CD14-positive monocyte (primary cell): ENCODE measurements around the gene CHN2. TPM values are rescaled to one million over a fixed set of nuclear protein-coding genes. Genes with fewer than 3 reads are reported as not detected.
A peak's percentile ranks its signal among the peaks of the same experiment; 100 is the strongest.

Source experiments
- DNase-seq, 3 donors: peaks; one replicate each; pipeline ENCODE4 v3.0.0-alpha.2; 2011 to 2022
- H2AFZ ChIP-seq: 2 replicates; pipeline ENCODE4 v1.6.0; 2012; ENCODE audit warnings: mild to moderate bottlenecking, low read depth, low read length, inconsistent platforms; ENCODE audit not compliant: insufficient read depth, poor library complexity, severe bottlenecking
- H3K27ac ChIP-seq, 2 donors: 1 replicate in 1 of 2; 2 replicates in 1 of 2; pipeline ENCODE4 v1.5.1; 2012 to 2013; ENCODE audit warnings: low read length in 2 of 2, control low read depth in 1 of 2, inconsistent platforms in 1 of 2, low read depth in 1 of 2, mild to moderate bottlenecking in 1 of 2
- H3K27me3 ChIP-seq, 2 donors: one replicate each; pipeline versions ENCODE4 v1.6.0 to v1.6.1; 2011 to 2013; ENCODE audit warnings: low read length in 2 of 2; ENCODE audit not compliant: control insufficient read depth in 2 of 2, insufficient read depth in 2 of 2
- H3K36me3 ChIP-seq, 2 donors: replicated peaks in 1 of 2; 1 replicate in 1 of 2; 2 replicates in 1 of 2; pipeline versions ENCODE4 v1.5.1 to v1.6.1; 2012 to 2013; ENCODE audit warnings: low read length in 2 of 2, control low read depth in 1 of 2, inconsistent platforms in 1 of 2, mild to moderate bottlenecking in 1 of 2; ENCODE audit not compliant: insufficient read depth in 2 of 2, control insufficient read depth in 1 of 2
- H3K4me1 ChIP-seq, 2 donors: 1 replicate in 1 of 2; 2 replicates in 1 of 2; pipeline versions ENCODE4 v1.5.1 to v1.6.1; 2012 to 2013; ENCODE audit warnings: low read length in 2 of 2, control low read depth in 1 of 2, inconsistent platforms in 1 of 2, mild to moderate bottlenecking in 1 of 2, moderate library complexity in 1 of 2; ENCODE audit not compliant: insufficient read depth in 2 of 2, control insufficient read depth in 1 of 2
- H3K4me2 ChIP-seq: replicated peaks from 2 replicates; pipeline ENCODE3; 2012; ENCODE audit warnings: low read length, moderate library complexity, mild to moderate bottlenecking; ENCODE audit not compliant: poor library complexity, severe bottlenecking; ENCODE audit errors: extremely low read depth
- H3K4me3 ChIP-seq, 3 experiments: fragments of 200-600 bp in 1 of 3; sonication (generic) in 1 of 3; replicated peaks in 1 of 3; 1 replicate in 2 of 3; 2 replicates in 1 of 3; pipeline ENCODE4 v1.5.1; 2011 to 2013; ENCODE audit warnings: low read length in 3 of 3, mild to moderate bottlenecking in 3 of 3, control low read depth in 2 of 3, low read depth in 2 of 3, inconsistent platforms in 1 of 3, moderate library complexity in 1 of 3
- H3K79me2 ChIP-seq: 2 replicates; pipeline ENCODE4 v1.6.0; 2012; ENCODE audit warnings: mild to moderate bottlenecking, control low read depth, inconsistent platforms, low read length, moderate library complexity; ENCODE audit not compliant: insufficient read depth
- H3K9ac ChIP-seq: 2 replicates; pipeline ENCODE4 v1.6.0; 2017; ENCODE audit warnings: low read length, mild to moderate bottlenecking; ENCODE audit not compliant: insufficient read depth, poor library complexity, severe bottlenecking
- H3K9me3 ChIP-seq, 2 donors: replicated peaks in 1 of 2; 1 replicate in 1 of 2; 2 replicates in 1 of 2; pipeline versions ENCODE4 v1.5.1 to v1.6.1; 2012 to 2013; ENCODE audit warnings: low read length in 2 of 2, control low read depth in 1 of 2; ENCODE audit not compliant: control insufficient read depth in 1 of 2, insufficient read depth in 1 of 2
- H4K20me1 ChIP-seq: 2 replicates; pipeline ENCODE4 v1.6.0; 2012; ENCODE audit warnings: mild to moderate bottlenecking, low read length, control low read depth, moderate library complexity; ENCODE audit not compliant: insufficient read depth
- H3K27ac Mint-ChIP-seq, 7 donors: one replicate each; pipeline ENCODE4 v1.8.0; 2020; ENCODE audit warnings: mild to moderate bottlenecking in 7 of 7, mixed read lengths in 7 of 7, moderate library complexity in 6 of 7, inconsistent platforms in 2 of 7
- H3K27me3 Mint-ChIP-seq, 3 donors: one replicate each; pipeline ENCODE4 v1.8.0; 2021 to 2022; ENCODE audit warnings: low read depth in 3 of 3, mild to moderate bottlenecking in 3 of 3, mixed read lengths in 3 of 3, moderate library complexity in 3 of 3, inconsistent platforms in 1 of 3
- H3K36me3 Mint-ChIP-seq, 2 donors: one replicate each; pipeline ENCODE4 v1.8.0; 2020; ENCODE audit warnings: mixed read lengths in 2 of 2, inconsistent platforms in 1 of 2, mild to moderate bottlenecking in 1 of 2
- H3K4me1 Mint-ChIP-seq: one replicate; pipeline ENCODE4 v1.8.0; 2020; ENCODE audit warnings: mild to moderate bottlenecking, mixed read lengths
- H3K4me3 Mint-ChIP-seq, 2 donors: one replicate each; pipeline ENCODE4 v1.8.0; 2020; ENCODE audit warnings: mild to moderate bottlenecking in 2 of 2, mixed read lengths in 2 of 2, moderate library complexity in 1 of 2
- H3K9me3 Mint-ChIP-seq, 7 donors: one replicate each; pipeline ENCODE4 v1.8.0; 2020 to 2022; ENCODE audit warnings: mixed read lengths in 7 of 7, mild to moderate bottlenecking in 6 of 7, moderate library complexity in 6 of 7, inconsistent platforms in 2 of 7
- WGBS: methylation state at CpG from one replicate; pipeline ENCODE4 v1.1.5; 2013; ENCODE audit warnings: missing lambda C conversion rate; ENCODE audit not compliant: insufficient coverage; 5-methylcytosine and 5-hydroxymethylcytosine counted together
- intact Hi-C, 2 donors: fragments of 100-400 bp; cut with micrococcal nuclease; formaldehyde crosslinking; loops; one replicate each; pipeline versions ENCODE4 v1.15.0 to v1.15.1; 2023
- polyA plus RNA-seq, 3 donors: library from polyadenylated mRNA; depleted of rRNA in 1 of 3; unstranded in 2 of 3; stranded (reverse) in 1 of 3; fragments of 300-500 nt in 2 of 3; fragments of >200 nt in 1 of 3; fragmentation: Illumina TruSeq in 2 of 3; gene quantifications; 1 replicate in 2 of 3; 2 replicates in 1 of 3; pipeline ENCODE4 v1.2.3, GENCODE V29; 2012 to 2021
- TF ChIP-seq, protein P1 (sequence below): fragments of 200-600 bp; IDR thresholded peaks from one replicate; pipeline ENCODE4 v1.8.0; 2022; ENCODE audit warnings: antibody characterized with exemption, mild to moderate bottlenecking

Gene CHN2
- polyA plus RNA-seq, 3 donors, result 26.6 to 66.5 (median 44.8) TPM

DNA sequence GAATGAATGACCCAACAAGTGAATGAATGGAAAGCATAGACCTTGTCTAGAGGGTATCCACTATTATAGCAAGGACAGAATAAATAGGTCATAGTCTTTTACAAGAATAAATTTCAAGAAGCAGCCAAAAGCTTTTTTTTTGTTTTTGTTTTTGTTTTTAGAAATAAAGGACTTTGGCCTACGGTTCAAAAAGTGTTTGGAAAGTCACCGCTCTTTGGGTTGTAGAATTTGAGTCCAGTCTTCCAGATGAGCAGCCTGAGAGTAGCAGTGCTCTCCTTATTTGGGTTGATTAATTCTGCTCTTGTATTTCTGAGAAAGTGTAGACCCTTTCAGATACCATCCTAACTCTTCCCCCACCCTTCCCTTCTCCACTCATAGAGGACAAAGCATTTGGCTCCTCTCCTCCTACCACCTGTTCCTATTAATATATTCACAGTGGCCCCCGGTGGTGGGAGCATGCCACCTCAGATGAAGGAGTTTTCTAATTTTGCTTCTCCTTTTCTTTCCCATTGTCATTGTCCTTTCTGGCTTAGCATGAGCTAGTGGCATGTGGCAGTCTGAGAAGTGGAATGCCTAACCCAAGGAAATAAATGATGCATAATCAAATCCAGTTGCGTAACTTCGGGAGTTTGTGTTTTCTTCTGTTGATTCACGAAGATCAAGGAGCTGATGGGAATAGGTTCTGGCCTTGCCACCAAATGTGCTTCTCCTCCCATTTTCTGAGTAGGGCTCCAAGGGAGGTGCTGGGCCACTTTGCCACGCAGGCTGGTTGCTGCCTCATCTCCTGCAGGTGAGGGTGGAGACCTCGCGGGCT lies 114.7 kb downstream of the CHN2 start:
- Histone ChIP-seq H3K36me3 (no peaks in the 10 kb centered on the region), H3K27me3 (no peaks in the 10 kb centered on the region), H3K4me3 (no peak overlapping the region), H3K9me3 (peaks cover 0 to 4% of the 10 kb centered on the region in 2 donors), H3K9ac (no peak overlapping the region), H3K79me2 (no peaks in the 10 kb centered on the region), H4K20me1 (peaks cover 69% of the 10 kb centered on the region), H3K4me2 (no peak overlapping the region), H3K27ac (no peak overlapping the region), H2AFZ (no peak overlapping the region), H3K4me1 (no peaks in the 10 kb centered on the region)
- Mint-ChIP-seq H3K27me3 (peaks cover 0 to 7% (median 0%) of the 10 kb centered on the region in 3 donors), H3K4me3 (no peak overlapping the region), H3K27ac (no peak overlapping the region), H3K4me1 (peaks cover 1% of the 10 kb centered on the region), H3K9me3 (peaks cover 0 to 6% (median 3%) of the 10 kb centered on the region in 7 donors), H3K36me3 (peaks cover 9 to 15% of the 10 kb centered on the region in 2 donors)
- peak in 1 of 3 donors; percentile 25 for DNase-seq
- 96% methylated on average over 6 of the region's 9 CpGs for WGBS
- intact Hi-C loops, result no loop called here
- TF ChIP-seq, protein P1, sequence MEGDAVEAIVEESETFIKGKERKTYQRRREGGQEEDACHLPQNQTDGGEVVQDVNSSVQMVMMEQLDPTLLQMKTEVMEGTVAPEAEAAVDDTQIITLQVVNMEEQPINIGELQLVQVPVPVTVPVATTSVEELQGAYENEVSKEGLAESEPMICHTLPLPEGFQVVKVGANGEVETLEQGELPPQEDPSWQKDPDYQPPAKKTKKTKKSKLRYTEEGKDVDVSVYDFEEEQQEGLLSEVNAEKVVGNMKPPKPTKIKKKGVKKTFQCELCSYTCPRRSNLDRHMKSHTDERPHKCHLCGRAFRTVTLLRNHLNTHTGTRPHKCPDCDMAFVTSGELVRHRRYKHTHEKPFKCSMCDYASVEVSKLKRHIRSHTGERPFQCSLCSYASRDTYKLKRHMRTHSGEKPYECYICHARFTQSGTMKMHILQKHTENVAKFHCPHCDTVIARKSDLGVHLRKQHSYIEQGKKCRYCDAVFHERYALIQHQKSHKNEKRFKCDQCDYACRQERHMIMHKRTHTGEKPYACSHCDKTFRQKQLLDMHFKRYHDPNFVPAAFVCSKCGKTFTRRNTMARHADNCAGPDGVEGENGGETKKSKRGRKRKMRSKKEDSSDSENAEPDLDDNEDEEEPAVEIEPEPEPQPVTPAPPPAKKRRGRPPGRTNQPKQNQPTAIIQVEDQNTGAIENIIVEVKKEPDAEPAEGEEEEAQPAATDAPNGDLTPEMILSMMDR, result no peak

DNA sequence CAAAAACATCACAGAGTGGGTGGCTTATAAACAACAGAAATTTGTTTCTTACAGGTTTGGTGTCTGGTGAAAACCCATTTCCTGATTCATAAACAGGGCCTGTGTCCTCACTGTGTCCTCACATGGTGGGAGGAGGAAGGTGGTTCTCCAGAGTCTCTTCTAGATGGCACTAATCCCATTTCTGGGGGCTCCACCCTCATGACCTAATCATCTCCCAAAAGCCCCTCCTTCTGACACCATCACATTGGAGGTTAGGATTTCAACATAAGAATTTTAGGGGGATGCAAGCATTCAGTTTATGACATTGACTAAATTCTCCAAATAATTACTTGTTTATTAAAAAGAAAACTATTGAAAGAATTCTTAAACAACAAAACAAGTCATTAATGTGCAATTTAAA lies 116.0 kb downstream of the CHN2 start:
- Histone ChIP-seq H2AFZ (no peak overlapping the region), H3K79me2 (no peaks in the 10 kb centered on the region), H3K9ac (no peak overlapping the region), H4K20me1 (peaks cover 55% of the 10 kb centered on the region), H3K36me3 (no peaks in the 10 kb centered on the region), H3K4me2 (no peak overlapping the region), H3K9me3 (peaks cover 0 to 4% of the 10 kb centered on the region in 2 donors), H3K4me3 (no peak overlapping the region), H3K27ac (no peak overlapping the region), H3K27me3 (no peaks in the 10 kb centered on the region), H3K4me1 (no peaks in the 10 kb centered on the region)
- TF ChIP-seq, protein P1, result no peak
- peaks cover 0 to 7% (median 0%) of the 10 kb centered on the region in 3 donors for H3K27me3 Mint-ChIP-seq
- DNase-seq, result no peak
- peaks cover 0 to 6% (median 3%) of the 10 kb centered on the region in 7 donors for H3K9me3 Mint-ChIP-seq
- H3K4me1 Mint-ChIP-seq, result peaks cover 2% of the 10 kb centered on the region
- H3K36me3 Mint-ChIP-seq, result peaks cover 9 to 15% of the 10 kb centered on the region in 2 donors
- H3K4me3 Mint-ChIP-seq, result no peak overlapping the region
- intact Hi-C loops, result no loop called here
- no peak overlapping the region for H3K27ac Mint-ChIP-seq
